EH (cell line): ENCODE measurements around the gene ENDOU.

Experiments used
- DNase-seq: peaks from one replicate; pipeline ENCODE4 v3.0.0-alpha.2; 2015; ENCODE audit warnings: low read depth

The ENDOU gene

DNA sequence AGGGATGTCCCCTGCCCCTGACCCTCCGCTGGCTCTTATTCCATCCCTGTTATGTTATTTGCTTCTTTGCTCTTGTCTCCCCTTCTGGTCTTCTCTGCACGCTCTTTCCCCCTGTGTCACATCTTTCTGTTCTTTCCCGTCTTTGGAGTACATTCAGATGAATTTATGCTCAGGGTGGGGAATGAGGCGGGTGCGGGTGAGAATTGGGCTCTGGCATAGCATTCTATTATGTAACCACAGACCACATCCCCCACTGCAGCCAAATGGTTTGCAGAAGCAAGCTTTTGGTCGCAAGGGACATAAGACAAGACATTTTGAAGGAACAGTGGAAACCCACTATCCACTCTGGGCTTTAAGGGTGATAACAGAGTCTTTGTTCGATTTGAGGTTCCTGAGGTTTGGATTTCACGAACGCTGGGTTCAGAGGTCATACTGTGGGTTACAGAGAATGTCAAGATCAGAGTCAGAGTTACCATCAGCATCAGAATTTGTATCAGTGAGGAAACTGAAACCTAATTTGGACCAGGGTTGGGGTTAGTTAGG lies 3.8 kb downstream of the ENDOU start:
- DNase-seq = no peak

DNA sequence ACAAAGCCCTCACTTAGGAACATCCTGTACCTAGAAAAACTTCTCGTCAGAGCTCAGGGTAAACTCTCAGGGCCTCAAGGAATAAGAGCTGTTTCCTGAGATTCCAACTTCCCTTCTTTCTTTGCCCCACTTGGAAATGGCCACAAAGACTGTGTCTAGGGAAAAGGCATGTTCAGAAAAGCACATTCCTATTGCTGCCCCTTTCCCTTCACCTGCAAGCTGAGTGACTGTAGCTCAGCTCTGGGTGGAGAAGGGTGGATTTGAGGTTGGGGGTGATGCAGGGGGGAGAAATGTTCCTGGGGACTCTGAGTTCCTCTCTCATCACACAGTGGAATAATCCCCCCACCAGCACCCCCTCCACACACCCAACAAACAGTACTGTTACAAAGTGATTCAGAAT lies 6.8 kb downstream of the ENDOU start:
- DNase-seq = no peak

DNA sequence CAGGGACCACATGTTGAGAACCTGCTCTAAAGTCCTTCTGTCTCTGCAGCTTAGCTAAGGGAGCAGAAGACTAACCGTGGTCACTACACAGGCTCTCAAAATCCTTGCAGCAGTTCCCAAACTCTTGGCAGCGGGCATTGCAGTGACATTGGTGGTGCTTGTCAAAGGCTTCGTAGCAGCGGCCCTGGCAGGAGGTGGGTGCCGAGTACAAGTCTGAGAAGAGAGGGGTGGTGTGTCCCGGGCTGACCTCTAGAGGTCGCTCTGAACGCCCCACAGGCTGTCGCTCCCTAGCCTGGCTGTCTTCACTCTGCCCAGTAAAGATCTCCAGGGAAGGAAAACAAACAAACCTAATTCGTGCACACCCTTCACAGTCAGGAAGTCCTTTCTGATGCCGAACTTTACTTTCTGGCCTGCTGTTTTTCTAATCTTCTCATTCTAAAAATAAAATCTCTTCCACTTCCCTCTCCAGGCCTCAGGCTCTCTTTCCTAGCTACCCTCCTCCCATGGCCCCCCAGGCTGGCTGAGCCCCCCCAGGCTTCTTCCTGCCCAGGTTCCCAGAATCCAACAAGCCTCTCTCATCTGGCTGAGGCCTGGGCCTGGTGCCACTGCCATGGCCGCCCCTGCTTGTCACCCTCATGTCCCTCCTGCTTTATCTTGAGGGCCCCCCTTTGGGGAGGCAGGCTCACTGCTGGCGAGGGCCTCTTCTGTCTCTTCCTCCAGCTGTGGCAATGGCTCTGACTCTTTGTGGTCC lies 7.7 kb downstream of the ENDOU start:
- DNase-seq = peak; percentile 90

- no peak for DNase-seq
Observed at GRCh38 chr12:47717046-47717442, 8.2 kb downstream of the ENDOU start.

- DNase-seq = no peak
Observed at GRCh38 chr12:47715877-47716548, 9.3 kb downstream of the ENDOU start.

DNA sequence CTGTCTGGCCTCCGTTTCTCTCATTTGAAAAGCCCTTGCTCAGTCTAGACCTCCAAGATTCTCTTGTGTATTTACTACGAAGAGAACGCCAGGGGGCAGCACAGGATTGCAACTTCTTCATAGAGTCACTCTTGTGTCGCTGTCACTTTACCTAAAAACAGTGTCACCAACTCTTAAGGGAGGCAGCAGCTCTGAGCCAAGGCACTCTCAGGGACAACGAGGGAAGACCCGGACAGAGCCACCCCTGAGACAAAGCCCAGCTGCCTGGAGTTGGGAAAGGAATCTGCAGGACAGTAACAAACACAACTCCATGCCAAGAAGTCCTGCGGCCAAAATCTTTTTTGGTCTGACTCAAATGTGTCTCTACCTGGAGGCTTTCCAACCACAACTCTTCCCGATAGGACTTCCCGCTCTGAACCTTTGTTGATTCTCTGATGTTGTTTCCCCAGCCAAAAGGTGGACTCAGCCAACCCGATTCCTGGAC lies 9.9 kb downstream of the ENDOU start:
- DNase-seq = peak; percentile 78

- no peak for DNase-seq
Observed at GRCh38 chr12:47714826-47715386, 10.4 kb downstream of the ENDOU start.

- DNase-seq = no peak
Observed at GRCh38 chr12:47712171-47712570, 13.1 kb downstream of the ENDOU start.

GRCh38 chr12:47711448-47711847 lies 13.8 kb downstream of the ENDOU start:
- no peak for DNase-seq

DNA sequence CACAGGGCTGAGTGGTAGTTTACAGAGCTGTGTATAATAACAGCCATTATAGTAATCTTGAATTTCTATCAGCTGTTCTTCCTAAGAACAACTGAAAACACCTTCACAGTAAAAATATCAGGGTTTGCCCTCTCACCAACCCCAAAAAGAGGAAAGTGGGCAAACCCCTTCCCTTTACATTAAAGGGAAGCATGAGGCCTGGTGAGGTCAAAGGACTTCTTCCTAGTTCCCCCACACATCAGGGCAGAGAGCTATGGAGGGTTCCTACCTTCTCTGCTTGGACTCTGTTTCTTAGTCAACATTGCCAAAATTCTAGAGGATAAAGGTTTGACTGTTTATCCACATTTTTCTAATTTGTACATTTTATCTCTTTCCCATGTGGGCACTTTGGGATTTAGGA lies 15.0 kb downstream of the ENDOU start:
- no peak for DNase-seq

- no peak for DNase-seq
Observed at GRCh38 chr12:47709671-47710070, 15.6 kb downstream of the ENDOU start.

DNA sequence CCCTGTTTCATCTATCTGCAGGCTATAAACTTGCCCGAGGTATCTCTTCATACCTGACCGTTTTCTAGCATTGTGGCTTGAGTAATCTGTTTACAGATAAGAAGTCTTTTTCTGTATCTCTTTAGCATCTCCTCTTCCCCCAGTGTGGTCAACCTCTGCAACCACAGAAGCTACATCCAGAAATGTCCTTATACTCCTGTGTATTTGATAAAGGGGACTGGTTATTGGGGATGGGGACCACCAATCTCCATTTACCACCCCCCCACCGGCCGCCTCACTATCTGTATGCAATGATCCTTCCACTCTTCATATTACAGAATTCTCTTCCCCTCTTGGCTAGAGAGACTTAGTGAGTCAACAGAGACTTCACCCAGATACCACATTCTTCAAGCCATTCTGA lies 16.1 kb downstream of the ENDOU start:
- DNase-seq = no peak

DNA sequence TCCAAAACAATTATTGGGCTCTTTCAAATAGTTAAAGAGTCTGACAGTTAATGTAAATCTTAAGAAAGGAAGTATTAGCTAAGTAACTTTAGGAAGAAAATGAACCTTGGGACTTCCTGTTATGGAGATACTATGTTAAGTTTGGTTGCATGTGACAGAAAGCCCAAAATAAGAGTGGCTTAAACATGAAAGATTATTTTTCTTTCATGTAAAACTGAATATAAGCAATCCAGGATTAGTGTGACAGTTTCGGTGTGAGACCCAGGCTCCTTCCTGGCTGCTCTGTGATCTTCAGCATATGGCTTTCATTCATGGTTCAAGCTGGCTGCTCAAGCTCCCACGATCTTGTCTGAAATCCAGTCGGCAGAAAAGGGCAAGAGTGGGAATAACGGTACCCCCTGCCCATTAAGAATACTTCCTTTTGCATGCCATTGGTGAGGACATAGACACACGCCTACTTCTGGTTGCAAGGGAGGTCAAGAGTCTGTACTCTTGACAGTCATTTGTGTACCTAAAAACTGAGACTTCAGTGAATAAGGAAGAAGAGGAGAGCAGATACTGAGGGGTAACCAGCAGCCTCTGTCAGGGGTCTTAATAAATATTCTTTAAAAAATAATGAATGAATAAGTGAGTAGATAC lies 17.3 kb downstream of the ENDOU start:
- DNase-seq = no peak

GRCh38 chr12:47707355-47707754 lies 17.9 kb downstream of the ENDOU start:
- DNase-seq = no peak

DNA sequence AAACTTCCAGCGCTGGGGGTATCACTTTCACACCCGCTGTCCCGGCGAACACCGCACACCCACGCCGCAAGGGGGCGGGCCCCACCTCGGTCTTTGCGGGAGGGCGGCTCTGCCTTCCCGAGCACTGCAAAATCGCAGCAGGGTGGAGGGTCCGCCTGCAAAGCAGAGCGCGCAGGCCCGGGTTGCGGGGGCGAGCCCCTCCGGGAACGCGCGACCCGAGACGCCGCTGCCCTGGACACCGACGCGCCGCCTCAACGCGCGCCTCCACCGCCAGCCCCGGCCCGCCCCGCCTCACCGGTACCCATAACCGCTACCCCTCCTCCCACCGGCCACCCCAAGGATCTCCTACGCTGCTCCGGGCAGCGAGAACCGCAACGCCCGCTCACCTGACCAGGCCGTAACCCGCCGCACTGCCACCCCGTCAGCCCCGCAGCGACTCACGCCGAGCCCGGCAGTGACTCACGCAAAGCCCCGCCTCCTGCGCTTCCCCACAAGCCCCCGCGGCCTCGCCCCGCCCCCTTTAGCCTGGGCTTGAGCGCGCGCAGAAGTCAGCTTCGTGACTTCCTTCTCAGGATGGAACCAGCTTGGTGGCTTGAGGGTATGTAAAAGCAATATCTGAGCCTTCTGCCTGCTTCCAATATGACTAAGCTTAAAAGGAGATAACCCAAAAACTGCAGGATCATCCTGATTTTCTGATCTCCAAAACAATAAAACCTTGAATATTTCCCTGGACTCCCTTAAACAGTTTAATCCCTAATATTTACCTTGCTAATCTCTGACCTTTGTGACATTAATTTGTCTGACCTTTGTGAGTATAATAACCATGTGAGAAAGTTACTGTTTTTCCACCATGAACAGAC lies 19.5 kb downstream of the ENDOU start, which contains the start of gene RPAP3:
Gene RPAP3, minus strand, starts transcription at position 465 of the 860 bp plus-strand sequence. CDS start 3,190 bp downstream, outside the sequence.
- peak; percentile 94 for DNase-seq

DNA sequence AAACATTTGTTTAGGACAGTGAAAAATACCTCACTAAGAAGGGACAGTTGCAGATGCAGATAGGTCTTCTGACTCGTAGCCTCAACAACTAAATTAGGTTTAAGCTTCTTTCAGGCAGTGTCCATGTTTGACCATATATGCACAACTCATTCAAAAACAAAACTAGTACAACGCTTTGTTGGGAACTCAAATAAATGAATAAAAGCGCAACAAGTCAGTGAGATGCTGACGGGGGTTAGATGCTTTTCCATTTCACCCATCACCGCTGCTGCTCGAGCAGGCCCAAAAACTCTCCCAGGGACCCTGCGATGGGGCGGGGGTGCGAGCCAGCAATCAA lies 20.1 kb downstream of the ENDOU start:
- DNase-seq = no peak

- DNase-seq = no peak
Observed at GRCh38 chr12:47704719-47705118, 20.6 kb downstream of the ENDOU start.

- DNase-seq = no peak
Observed at GRCh38 chr12:47700263-47700662, 25.0 kb downstream of the ENDOU start.

GRCh38 chr12:47698631-47699030 lies 26.7 kb downstream of the ENDOU start:
- no peak for DNase-seq

DNA sequence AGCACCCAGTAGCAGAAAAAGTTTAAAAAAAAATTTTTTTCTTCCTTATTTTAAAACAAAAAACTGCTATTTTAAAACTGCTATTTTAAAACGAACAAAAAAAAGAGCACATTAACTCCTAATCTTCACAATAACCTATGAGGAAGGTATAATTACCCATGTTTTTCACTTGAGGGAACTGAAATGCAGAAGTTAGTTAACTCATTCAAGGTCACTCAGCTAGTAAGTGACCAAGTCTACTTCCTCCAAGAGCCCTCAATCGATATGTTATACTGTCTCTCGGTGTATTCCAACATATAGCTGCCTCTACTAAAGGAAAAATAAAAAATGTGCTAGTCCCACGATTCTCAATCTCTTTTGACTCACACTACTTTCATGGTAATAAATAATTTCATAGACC lies 27.2 kb downstream of the ENDOU start:
- no peak for DNase-seq

GRCh38 chr12:47689215-47689614 lies 36.1 kb downstream of the ENDOU start:
- no peak for DNase-seq

DNA sequence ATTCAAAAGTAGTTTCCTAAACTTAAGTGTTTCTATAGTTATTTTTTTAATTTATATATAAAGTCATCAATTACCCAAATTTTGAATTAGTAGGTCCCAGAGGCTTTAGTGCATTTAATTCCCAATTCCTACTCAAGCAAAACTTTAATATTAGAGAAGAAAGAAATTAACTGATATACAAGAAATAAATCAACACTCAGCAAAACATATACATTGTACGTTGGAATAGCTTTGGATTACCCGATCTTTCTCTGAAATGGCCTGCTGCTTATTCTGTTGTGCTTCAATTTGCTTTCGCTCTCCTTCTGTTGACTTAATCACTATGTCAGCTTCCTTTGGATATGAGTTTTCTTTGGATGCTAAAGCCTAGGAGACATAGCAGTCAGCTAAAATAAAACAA lies 37.7 kb downstream of the ENDOU start:
- DNase-seq = no peak
